Stimulated activated CD8-positive, alpha-beta memory T cell treated with anti-CD3 and anti-CD28 coated beads, Interleukin-15, amount 100 ng/mL, for 24 hours (primary cell): ENCODE results near the gene THSD4.

ENCODE experiments used
- DNase-seq: peaks from one replicate; pipeline ENCODE4 v3.0.0-alpha.2; 2020; ENCODE audit warnings: low read depth

Gene THSD4

GRCh38 chr15:71501344-71502076 is 386.2 kb downstream of the THSD4 start:
- DNase-seq: no peak

GRCh38 chr15:71502077-71502432 is 386.8 kb downstream of the THSD4 start:
- DNase-seq: no peak

GRCh38 chr15:71505962-71506361 is 390.7 kb downstream of the THSD4 start:
- no peak for DNase-seq

- DNase-seq: no peak
These were observed 391.7 kb downstream of the THSD4 start for GRCh38 chr15:71506946-71507345.

GRCh38 chr15:71508081-71508682 is 392.9 kb downstream of the THSD4 start:
- no peak for DNase-seq

GRCh38 chr15:71509139-71509538 is 393.9 kb downstream of the THSD4 start:
- no peak for DNase-seq

- no peak for DNase-seq
These were observed 395.5 kb downstream of the THSD4 start for GRCh38 chr15:71510763-71511162.

- no peak for DNase-seq
These were observed 396.8 kb downstream of the THSD4 start for GRCh38 chr15:71511796-71512681.

- no peak for DNase-seq
These were observed 397.4 kb downstream of the THSD4 start for GRCh38 chr15:71512682-71513006.

- no peak for DNase-seq
These were observed 400.3 kb downstream of the THSD4 start for GRCh38 chr15:71515375-71516186.

- DNase-seq: no peak
These were observed 402.5 kb downstream of the THSD4 start for GRCh38 chr15:71517751-71518150.

GRCh38 chr15:71518661-71519060 is 403.4 kb downstream of the THSD4 start:
- DNase-seq: no peak

- DNase-seq: no peak
These were observed 411.0 kb downstream of the THSD4 start for GRCh38 chr15:71526060-71526820.

GRCh38 chr15:71529361-71529760 is 414.1 kb downstream of the THSD4 start:
- no peak for DNase-seq

- no peak for DNase-seq
These were observed 414.8 kb downstream of the THSD4 start for GRCh38 chr15:71530116-71530515.

- DNase-seq: no peak
These were observed 417.7 kb downstream of the THSD4 start for GRCh38 chr15:71532994-71533393.

GRCh38 chr15:71538181-71538580 is 422.9 kb downstream of the THSD4 start:
- no peak for DNase-seq

GRCh38 chr15:71541746-71542145 is 426.5 kb downstream of the THSD4 start:
- no peak for DNase-seq

GRCh38 chr15:71542836-71543235 is 427.6 kb downstream of the THSD4 start:
- DNase-seq: no peak

- no peak for DNase-seq
These were observed 428.1 kb downstream of the THSD4 start for GRCh38 chr15:71543413-71543812.

- DNase-seq: no peak
These were observed 430.0 kb downstream of the THSD4 start for GRCh38 chr15:71545223-71545760.
